ENCODE results near the gene FBXW8. TPM values are rescaled to one million over a fixed set of nuclear protein-coding genes. Genes with fewer than 3 reads are reported as not detected.
A peak's percentile ranks its signal among the peaks of the same experiment; 100 is the strongest.

FBXW8 gene
- total RNA-seq, 2 experiments from 2014 or later: 6.6 to 7.3 TPM

GRCh38 chr12:116958402-116959197 lies 47.9 kb downstream of the FBXW8 start:
- ATAC-seq (ENCODE audit: poor library complexity): no peak
- Mint-ChIP-seq H3K27me3 (no peaks in the 10 kb centered on the region), H3K4me1 (ENCODE audit: low read depth) (peaks cover 19% of the 10 kb centered on the region), H3K9me3 (no peaks in the 10 kb centered on the region), H3K36me3 (ENCODE audit: low read depth) (peaks cover 15% of the 10 kb centered on the region), H3K27ac (no peak overlapping the region), H3K4me3 (no peak overlapping the region)
- H3K36me3 ChIP-seq (ENCODE audit: insufficient read depth, low read length): no peaks in the 10 kb centered on the region
- no peaks in the 10 kb centered on the region for H3K27me3 ChIP-seq (ENCODE audit: control insufficient read depth in 1 of 2, insufficient read depth in 2 of 2, low read length in 2 of 2)
- no peak for TF ChIP-seq CTCF (IDR thresholded peaks at IDR 0.05)
- CTCF ChIA-PET: interaction anchor here (1.0 kb wide), 1 partner anchor 40 kb away, joined by 3 read pairs; no protein-coding TSS in a partner anchor
- H3K4me1 ChIP-seq (ENCODE audit: insufficient read depth, low read length): peaks cover 5% of the 10 kb centered on the region
- H3K4me3 ChIP-seq (ENCODE audit: low read length): no peak overlapping the region
- no peak overlapping the region for H3K27ac ChIP-seq (ENCODE audit: low read depth in 1 of 2, low read length in 2 of 2)
- intact Hi-C loops (cut with DNase I, micrococcal nuclease): loop anchor here in 1 of 2 experiments (5.0 kb wide), 1 partner anchor 201 kb away; no protein-coding TSS in a partner anchor
- no peak for DNase-seq
- POLR2A ChIA-PET: no interaction called here
- H3K9me3 ChIP-seq (ENCODE audit: control insufficient read depth in 1 of 2, insufficient read depth in 1 of 2, low read length in 2 of 2): no peaks in the 10 kb centered on the region

DNA sequence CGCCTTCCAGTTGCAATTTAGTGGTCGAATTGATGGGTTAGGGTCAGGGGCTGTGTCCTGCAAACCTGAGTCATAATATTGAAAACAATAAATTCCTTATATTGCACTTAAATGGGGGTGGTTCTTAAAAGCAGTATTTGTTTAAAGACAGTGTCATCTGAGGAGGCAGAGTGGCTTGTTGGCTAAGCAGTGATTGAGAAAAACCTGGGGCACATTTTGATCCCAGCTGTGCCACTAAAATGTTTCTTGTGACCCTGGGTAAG lies 48.4 kb downstream of the FBXW8 start:
- CTCF ChIA-PET: no interaction called here

DNA sequence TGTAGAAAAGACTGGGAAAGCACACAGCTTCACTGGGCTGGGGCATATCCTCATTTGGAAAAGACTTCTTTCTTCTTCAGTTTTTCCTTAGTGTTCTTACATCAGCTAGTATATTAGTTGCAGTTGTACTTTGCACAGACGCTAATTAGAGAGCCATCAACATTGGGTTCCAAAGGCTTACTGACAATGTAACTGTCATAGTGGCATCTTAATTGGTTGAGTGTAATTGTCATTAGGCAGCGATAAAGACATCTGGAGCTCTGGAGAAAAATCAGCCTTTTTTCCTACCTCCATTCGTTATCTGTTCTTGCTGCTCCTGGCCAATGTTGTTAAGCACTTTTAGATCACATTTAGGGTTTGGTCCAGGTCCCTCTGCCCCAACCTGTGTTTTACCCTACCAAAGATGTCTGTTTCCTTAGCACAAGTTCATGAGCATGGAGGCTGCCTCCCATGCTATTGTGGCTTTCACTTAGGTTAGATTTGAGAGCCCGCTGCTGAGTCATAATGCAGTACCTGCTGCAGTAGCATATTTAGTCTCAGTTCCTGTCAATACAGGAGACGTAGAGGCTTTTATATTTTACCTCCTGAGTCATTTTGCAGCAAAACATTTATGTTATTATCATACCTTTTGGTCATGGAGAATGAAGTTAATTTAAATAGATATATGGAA lies 49.2 kb downstream of the FBXW8 start:
- no peak overlapping the region for H3K27ac ChIP-seq (ENCODE audit: low read depth in 1 of 2, low read length in 2 of 2)
- Mint-ChIP-seq H3K9me3 (no peaks in the 10 kb centered on the region), H3K4me1 (ENCODE audit: low read depth) (peaks cover 19% of the 10 kb centered on the region), H3K36me3 (ENCODE audit: low read depth) (peaks cover 26% of the 10 kb centered on the region), H3K4me3 (no peak overlapping the region), H3K27me3 (no peaks in the 10 kb centered on the region), H3K27ac (no peak overlapping the region)
- no peak for TF ChIP-seq CTCF (IDR thresholded peaks at IDR 0.05)
- no peak overlapping the region for H3K4me3 ChIP-seq (ENCODE audit: low read length)
- H3K27me3 ChIP-seq (ENCODE audit: control insufficient read depth in 1 of 2, insufficient read depth in 2 of 2, low read length in 2 of 2): no peaks in the 10 kb centered on the region
- intact Hi-C loops (cut with DNase I, micrococcal nuclease): loop anchor here in 1 of 2 experiments (5.0 kb wide), 1 partner anchor 203 kb away; no protein-coding TSS in a partner anchor
- no peak for ATAC-seq (ENCODE audit: poor library complexity)
- peaks cover 5% of the 10 kb centered on the region for H3K4me1 ChIP-seq (ENCODE audit: insufficient read depth, low read length)
- DNase-seq: peak in 2 of 14 experiments; percentile 5 to 27
- POLR2A ChIA-PET: no interaction called here
- H3K9me3 ChIP-seq (ENCODE audit: control insufficient read depth in 1 of 2, insufficient read depth in 1 of 2, low read length in 2 of 2): no peaks in the 10 kb centered on the region
- H3K36me3 ChIP-seq (ENCODE audit: insufficient read depth, low read length): peaks cover 7% of the 10 kb centered on the region
- CTCF ChIA-PET: no interaction called here

More for the DNA sequence above, 48.4 kb downstream of the FBXW8 start:
- peaks cover 20% of the 10 kb centered on the region for H3K36me3 Mint-ChIP-seq (ENCODE audit: low read depth)
- H3K4me3 Mint-ChIP-seq: no peak overlapping the region
- intact Hi-C loops (cut with DNase I, micrococcal nuclease): loop anchor here in 1 of 2 experiments (5.0 kb wide), 1 partner anchor 202 kb away; no protein-coding TSS in a partner anchor
- no peak overlapping the region for H3K27ac Mint-ChIP-seq
- no peak overlapping the region for H3K27ac ChIP-seq (ENCODE audit: low read depth in 1 of 2, low read length in 2 of 2)
- H3K4me1 Mint-ChIP-seq (ENCODE audit: low read depth): peaks cover 19% of the 10 kb centered on the region
- TF ChIP-seq CTCF (IDR thresholded peaks at IDR 0.05): no peak
- no peak for ATAC-seq (ENCODE audit: poor library complexity)
- no peaks in the 10 kb centered on the region for H3K9me3 Mint-ChIP-seq
- H3K27me3 Mint-ChIP-seq: no peaks in the 10 kb centered on the region
- POLR2A ChIA-PET: no interaction called here
- H3K4me3 ChIP-seq (ENCODE audit: low read length): no peak overlapping the region
- peaks cover under 1% of the 10 kb centered on the region for H3K36me3 ChIP-seq (ENCODE audit: insufficient read depth, low read length)
- H3K9me3 ChIP-seq (ENCODE audit: control insufficient read depth in 1 of 2, insufficient read depth in 1 of 2, low read length in 2 of 2): no peaks in the 10 kb centered on the region
- no peaks in the 10 kb centered on the region for H3K27me3 ChIP-seq (ENCODE audit: control insufficient read depth in 1 of 2, insufficient read depth in 2 of 2, low read length in 2 of 2)
- DNase-seq: no peak
- H3K4me1 ChIP-seq (ENCODE audit: insufficient read depth, low read length): peaks cover 5% of the 10 kb centered on the region

Measured in CD4-positive, alpha-beta T cell (primary cell).